Measurements from ENCODE around the gene OSBPL1A.

DNA sequence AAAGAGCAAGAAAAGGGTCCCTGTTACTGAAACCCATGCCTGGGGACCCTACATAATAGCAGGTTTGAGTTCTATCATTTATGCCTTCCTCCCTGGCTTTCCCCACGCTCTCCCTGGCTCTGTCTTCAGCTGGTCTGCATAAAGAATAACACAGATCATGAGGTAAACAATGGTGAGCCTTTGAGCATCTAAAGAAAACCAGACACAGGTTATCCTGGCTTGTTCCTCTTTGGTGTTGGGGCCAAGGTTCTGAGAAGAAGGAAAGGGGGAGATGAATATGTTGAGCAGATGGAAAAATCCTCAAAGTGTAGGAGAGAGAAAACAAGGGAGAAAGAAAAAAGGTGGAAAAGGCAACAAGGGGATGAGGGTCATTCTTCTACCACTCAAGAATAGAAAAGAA lies 131.5 kb downstream of the OSBPL1A start:
- TF ChIP-seq FOXM1 (IDR thresholded peaks at IDR 0.05; ENCODE audit: low read depth) = no peak
- no peak for TF ChIP-seq GATA2 (CRISPR knock-in tag; IDR thresholded peaks at IDR 0.05)
- TF ChIP-seq POLR2AphosphoS5 (IDR thresholded peaks at IDR 0.05; ENCODE audit: low read depth, low read length) = no peak
- TF ChIP-seq, protein P1, sequence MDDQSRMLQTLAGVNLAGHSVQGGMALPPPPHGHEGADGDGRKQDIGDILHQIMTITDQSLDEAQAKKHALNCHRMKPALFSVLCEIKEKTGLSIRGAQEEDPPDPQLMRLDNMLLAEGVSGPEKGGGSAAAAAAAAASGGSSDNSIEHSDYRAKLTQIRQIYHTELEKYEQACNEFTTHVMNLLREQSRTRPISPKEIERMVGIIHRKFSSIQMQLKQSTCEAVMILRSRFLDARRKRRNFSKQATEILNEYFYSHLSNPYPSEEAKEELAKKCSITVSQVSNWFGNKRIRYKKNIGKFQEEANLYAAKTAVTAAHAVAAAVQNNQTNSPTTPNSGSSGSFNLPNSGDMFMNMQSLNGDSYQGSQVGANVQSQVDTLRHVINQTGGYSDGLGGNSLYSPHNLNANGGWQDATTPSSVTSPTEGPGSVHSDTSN (IDR thresholded peaks at IDR 0.05) = no peak
- no peak for TF ChIP-seq EP300 (IDR thresholded peaks at IDR 0.05; ENCODE audit: borderline replicate concordance in 1 of 2, low read depth in 1 of 2, low read length in 1 of 2)
- TF ChIP-seq, protein P2, sequence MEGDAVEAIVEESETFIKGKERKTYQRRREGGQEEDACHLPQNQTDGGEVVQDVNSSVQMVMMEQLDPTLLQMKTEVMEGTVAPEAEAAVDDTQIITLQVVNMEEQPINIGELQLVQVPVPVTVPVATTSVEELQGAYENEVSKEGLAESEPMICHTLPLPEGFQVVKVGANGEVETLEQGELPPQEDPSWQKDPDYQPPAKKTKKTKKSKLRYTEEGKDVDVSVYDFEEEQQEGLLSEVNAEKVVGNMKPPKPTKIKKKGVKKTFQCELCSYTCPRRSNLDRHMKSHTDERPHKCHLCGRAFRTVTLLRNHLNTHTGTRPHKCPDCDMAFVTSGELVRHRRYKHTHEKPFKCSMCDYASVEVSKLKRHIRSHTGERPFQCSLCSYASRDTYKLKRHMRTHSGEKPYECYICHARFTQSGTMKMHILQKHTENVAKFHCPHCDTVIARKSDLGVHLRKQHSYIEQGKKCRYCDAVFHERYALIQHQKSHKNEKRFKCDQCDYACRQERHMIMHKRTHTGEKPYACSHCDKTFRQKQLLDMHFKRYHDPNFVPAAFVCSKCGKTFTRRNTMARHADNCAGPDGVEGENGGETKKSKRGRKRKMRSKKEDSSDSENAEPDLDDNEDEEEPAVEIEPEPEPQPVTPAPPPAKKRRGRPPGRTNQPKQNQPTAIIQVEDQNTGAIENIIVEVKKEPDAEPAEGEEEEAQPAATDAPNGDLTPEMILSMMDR (IDR thresholded peaks at IDR 0.05) = no peak
- TF ChIP-seq SMC3 (IDR thresholded peaks at IDR 0.05; ENCODE audit: low read depth, low read length) = no peak

Measured in SK-N-SH (cell line).